CD4-positive, CD25-positive, alpha-beta regulatory T cell (primary cell): ENCODE results near the gene LMOD2. TPM values are rescaled to one million over a fixed set of nuclear protein-coding genes. Genes with fewer than 3 reads are reported as not detected.

ENCODE experiments used
- ATAC-seq, 2 donors: fragments of 150-1000 bp; cut with Tn5 transposase; one replicate each; pipeline ENCODE4 v1.10.0; 2021; ENCODE audit warnings: low read depth in 2 of 2, moderate number of reproducible peaks in 2 of 2, moderate library complexity in 1 of 2
- DNase-seq, 3 donors: peaks; one replicate each; pipeline versions ENCODE4 v3.0.0 to v3.0.0-alpha.2; 2012 to 2022; ENCODE audit warnings: mixed read lengths in 1 of 3
- H3K27ac ChIP-seq: one replicate; pipeline ENCODE4 v1.7.0; 2013; ENCODE audit warnings: mild to moderate bottlenecking, low read length; ENCODE audit not compliant: insufficient read depth, poor library complexity, severe bottlenecking
- H3K27me3 ChIP-seq: one replicate; pipeline ENCODE4 v1.7.0; 2013; ENCODE audit warnings: low read length; ENCODE audit not compliant: control insufficient read depth, insufficient read depth
- H3K36me3 ChIP-seq: one replicate; pipeline ENCODE4 v1.7.0; 2013; ENCODE audit warnings: mild to moderate bottlenecking, low read length, moderate library complexity; ENCODE audit not compliant: control insufficient read depth, insufficient read depth
- H3K4me1 ChIP-seq: 2 replicates; pipeline ENCODE4 v1.7.0; 2013; ENCODE audit warnings: mild to moderate bottlenecking, low read length; ENCODE audit not compliant: insufficient read depth, control insufficient read depth, poor library complexity, severe bottlenecking
- H3K4me3 ChIP-seq: one replicate; pipeline ENCODE4 v1.7.0; 2013; ENCODE audit warnings: low read depth, mild to moderate bottlenecking, low read length, moderate library complexity
- H3K9me3 ChIP-seq, 2 experiments: 1 replicate in 1 of 2; 2 replicates in 1 of 2; pipeline ENCODE4 v1.7.0; 2013; ENCODE audit warnings: low read length in 2 of 2, mild to moderate bottlenecking in 1 of 2, moderate library complexity in 1 of 2; ENCODE audit not compliant: control insufficient read depth in 2 of 2
- H3K27ac Mint-ChIP-seq, 3 donors: one replicate each; pipeline ENCODE4 v1.8.0; 2020 to 2022; ENCODE audit warnings: mild to moderate bottlenecking in 3 of 3, mixed read lengths in 3 of 3, moderate library complexity in 2 of 3
- H3K27me3 Mint-ChIP-seq: one replicate; pipeline ENCODE4 v1.8.0; 2022; ENCODE audit warnings: mild to moderate bottlenecking, mixed read lengths
- H3K36me3 Mint-ChIP-seq: one replicate; pipeline ENCODE4 v1.8.0; 2020; ENCODE audit warnings: mixed read lengths
- H3K4me1 Mint-ChIP-seq, 4 donors: one replicate each; pipeline ENCODE4 v1.8.0; 2020 to 2022; ENCODE audit warnings: mixed read lengths in 4 of 4, mild to moderate bottlenecking in 1 of 4
- H3K4me3 Mint-ChIP-seq, 4 donors: one replicate each; pipeline ENCODE4 v1.8.0; 2020 to 2022; ENCODE audit warnings: mild to moderate bottlenecking in 4 of 4, mixed read lengths in 4 of 4, moderate library complexity in 3 of 4
- H3K9me3 Mint-ChIP-seq, 7 donors: one replicate each; pipeline ENCODE4 v1.8.0; 2020 to 2022; ENCODE audit warnings: mixed read lengths in 7 of 7, mild to moderate bottlenecking in 3 of 7, moderate library complexity in 2 of 7
- polyA plus RNA-seq, 4 donors: library from polyadenylated mRNA; unstranded; fragments of 300-500 nt; fragmentation: Illumina TruSeq; gene quantifications; one replicate each; pipeline ENCODE4 v1.2.3, GENCODE V29; 2021
- total RNA-seq: library from RNA; stranded (reverse); gene quantifications from one replicate; pipeline ENCODE4 v1.2.3, GENCODE V29; 2022

LMOD2 gene
- total and polyA plus RNA-seq, 5 donors from 2014 or later: 0.15 to 0.58 (median 0.15) TPM; not detected in 2

- Mint-ChIP-seq H3K4me1 (peaks cover 30 to 50% (median 47%) of the 10 kb centered on the region in 4 donors), H3K36me3 (peaks cover 20% of the 10 kb centered on the region), H3K9me3 (no peaks in the 10 kb centered on the region), H3K27me3 (no peaks in the 10 kb centered on the region), H3K27ac (no peak overlapping the region), H3K4me3 (no peak overlapping the region)
- DNase-seq (peak in 1 of 3 donors; percentile 17), ATAC-seq (no peak)
- Histone ChIP-seq H3K27me3 (no peaks in the 10 kb centered on the region), H3K9me3 (no peaks in the 10 kb centered on the region), H3K27ac (no peak overlapping the region), H3K4me1 (peaks cover 27% of the 10 kb centered on the region), H3K4me3 (no peak overlapping the region), H3K36me3 (peaks cover 21% of the 10 kb centered on the region)
These were observed 55.0 kb downstream of the LMOD2 start for GRCh38 chr7:123710683-123711082.

GRCh38 chr7:123711832-123712293 lies 56.2 kb downstream of the LMOD2 start:
- Mint-ChIP-seq H3K27me3 (no peaks in the 10 kb centered on the region), H3K36me3 (peaks cover 14% of the 10 kb centered on the region), H3K4me3 (peak overlapping the region in 3 of 4 donors; percentile 32 to 73 (median 34)), H3K9me3 (no peaks in the 10 kb centered on the region), H3K4me1 (peaks cover 30 to 58% (median 48%) of the 10 kb centered on the region in 4 donors), H3K27ac (peak overlapping the region in 1 of 3 donors; percentile 10)
- peaks cover 17% of the 10 kb centered on the region for H3K36me3 ChIP-seq
- DNase-seq (peak in 1 of 3 donors; percentile 78), ATAC-seq (peak; percentile 85 to 86)
- no peaks in the 10 kb centered on the region for H3K27me3 ChIP-seq
- no peak overlapping the region for H3K27ac ChIP-seq
- no peaks in the 10 kb centered on the region for H3K9me3 ChIP-seq
- H3K4me1 ChIP-seq: peaks cover 29% of the 10 kb centered on the region
- H3K4me3 ChIP-seq: peak overlapping the region; percentile 37

GRCh38 chr7:123712619-123713018 lies 57.0 kb downstream of the LMOD2 start:
- peak overlapping the region in 1 of 3 donors; percentile 6 for H3K27ac Mint-ChIP-seq
- Histone ChIP-seq H3K4me3 (no peak overlapping the region), H3K27ac (no peak overlapping the region), H3K4me1 (peaks cover 29% of the 10 kb centered on the region), H3K9me3 (no peaks in the 10 kb centered on the region), H3K36me3 (peaks cover 11% of the 10 kb centered on the region), H3K27me3 (no peaks in the 10 kb centered on the region)
- no peak for ATAC-seq
- peak overlapping the region in 2 of 4 donors; percentile 0 to 5 for H3K4me3 Mint-ChIP-seq
- H3K27me3 Mint-ChIP-seq: no peaks in the 10 kb centered on the region
- no peaks in the 10 kb centered on the region for H3K9me3 Mint-ChIP-seq
- peaks cover 30 to 64% (median 50%) of the 10 kb centered on the region in 4 donors for H3K4me1 Mint-ChIP-seq
- peaks cover 13% of the 10 kb centered on the region for H3K36me3 Mint-ChIP-seq
- no peak for DNase-seq

Other genes starting within 250 kb of the LMOD2 start
- not detected for gene IQUB, start 121.3 kb upstream of the LMOD2 start, total RNA-seq
- under 1 TPM in 1 of 4 donors, not detected in 3; 0.15 TPM for gene IQUB, start 121.3 kb upstream of the LMOD2 start, polyA plus RNA-seq
- gene NDUFA5, start 98.0 kb upstream of the LMOD2 start, total RNA-seq: 50.3 TPM
- 10 to 100 TPM; 72.8 to 89.0 (median 80.6) TPM for gene NDUFA5, start 98.0 kb upstream of the LMOD2 start, polyA plus RNA-seq
- not detected for gene ASB15, start 54.0 kb upstream of the LMOD2 start, total RNA-seq
- gene ASB15, start 54.0 kb upstream of the LMOD2 start, polyA plus RNA-seq: under 1 TPM in 1 of 4 donors, not detected in 3; 0.14 TPM
- gene WASL, start 93.1 kb downstream of the LMOD2 start, total RNA-seq: 10.2 TPM
- gene WASL, start 93.1 kb downstream of the LMOD2 start, polyA plus RNA-seq: 1 to 10 TPM; 1.4 to 3.3 (median 1.7) TPM
- not detected for gene HYAL4, start 189.3 kb downstream of the LMOD2 start, total RNA-seq
- gene HYAL4, start 189.3 kb downstream of the LMOD2 start, polyA plus RNA-seq: not detected